GM23338 (cell line): ENCODE data around the gene LRRC30.

Experiments
- CREB1 ChIP-seq: fragments of 250-450 bp; sonication (Bioruptor Pico); IDR thresholded peaks from 2 replicates; pipeline ENCODE4 v1.5.0; 2020; ENCODE audit warnings: low read depth, mild to moderate bottlenecking, moderate library complexity
- CTCF ChIP-seq, 2 experiments: fragments of 200-600 bp in 1 of 2; sonication (generic) in 1 of 2; conservative IDR thresholded peaks; 2 replicates each; pipeline versions ENCODE4 v1.5.1 to v1.6.1; 2016 to 2017; ENCODE audit warnings: antibody characterized with exemption in 2 of 2, low read depth in 2 of 2, mild to moderate bottlenecking in 2 of 2, moderate library complexity in 1 of 2
- EZH2 ChIP-seq: fragments of 200-600 bp; sonication (generic); IDR thresholded peaks from one replicate; pipeline ENCODE4 v1.8.0; 2017; ENCODE audit warnings: antibody characterized with exemption, mild to moderate bottlenecking, low read depth; ENCODE audit not compliant: unreplicated experiment
- EZH2phosphoT487 ChIP-seq: fragments of 200-600 bp; sonication (generic); IDR thresholded peaks from one replicate; pipeline ENCODE4 v1.8.1; 2018; ENCODE audit warnings: antibody characterized with exemption; ENCODE audit not compliant: unreplicated experiment
- POLR2AphosphoS5 ChIP-seq: IDR thresholded peaks from 2 replicates; pipeline ENCODE4 v1.6.1; 2016; ENCODE audit warnings: antibody characterized with exemption, low read depth
- REST ChIP-seq: IDR thresholded peaks from one replicate; pipeline ENCODE4 v1.6.1; 2018; ENCODE audit warnings: antibody characterized with exemption; ENCODE audit not compliant: unreplicated experiment
- ZNF114 ChIP-seq: fragments of 250-450 bp; sonication (Bioruptor Pico); IDR thresholded peaks from 2 replicates; pipeline ENCODE4 v1.5.0; 2020; ENCODE audit warnings: mild to moderate bottlenecking, moderate library complexity

GRCh38 chr18:7201096-7201495, 29.8 kb upstream of the LRRC30 start:
- no peak for TF ChIP-seq POLR2AphosphoS5
- no peak for TF ChIP-seq CTCF (conservative IDR thresholded peaks at IDR 0.05; ENCODE audit: low read depth in 2 of 2)
- TF ChIP-seq EZH2phosphoT487, result no peak
- no peak for TF ChIP-seq EZH2
- TF ChIP-seq CREB1 (CRISPR knock-in tag), result no peak
- no peak for TF ChIP-seq REST
- TF ChIP-seq ZNF114, result no peak
